Ureter (tissue), 1 donor: ENCODE measurements around the gene ERVK3-1. TPM values are rescaled to one million over a fixed set of nuclear protein-coding genes. Genes with fewer than 3 reads are reported as not detected.

Experiments used
- DNase-seq: peaks from one replicate; pipeline ENCODE4 v3.0.0-alpha.2; 2020; ENCODE audit warnings: low spot score
- total RNA-seq: library from RNA; stranded (reverse); gene quantifications from one replicate; pipeline ENCODE4 v1.2.4, GENCODE V29; 2023
- donor health status: DM: yes; HTN: yes; CAD: no.

Gene ERVK3-1
- total RNA-seq, 1 donor from 2014 or later = 38.8 TPM

DNA sequence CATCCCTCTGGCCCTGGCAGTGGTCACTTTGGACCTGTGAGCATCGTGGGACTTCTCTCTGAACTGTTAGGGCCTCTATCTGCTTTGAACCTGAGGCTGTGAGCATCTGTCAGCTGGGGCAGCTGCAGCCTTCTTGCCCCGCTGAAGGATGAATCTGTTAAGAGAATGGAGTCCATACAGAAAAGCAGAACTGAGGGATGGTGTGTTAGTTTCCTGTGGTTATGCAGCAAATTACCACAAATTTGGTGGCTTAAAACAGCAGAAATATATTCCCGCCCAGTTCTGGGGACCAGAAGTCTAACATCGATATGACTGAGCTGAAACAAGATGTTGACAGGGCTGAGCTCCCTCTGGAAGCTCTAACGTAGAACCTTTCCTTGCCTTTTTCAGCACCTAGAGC is 59.0 kb downstream of the ERVK3-1 start:
- no peak for DNase-seq

Other genes with a start within 250 kb of the ERVK3-1 start
- gene ZNF135, start 246.1 kb upstream of the ERVK3-1 start, total RNA-seq = 14.1 TPM
- gene ZSCAN18, start 207.1 kb upstream of the ERVK3-1 start, total RNA-seq = 109 TPM
- gene ZNF329, start 154.6 kb upstream of the ERVK3-1 start, total RNA-seq = 14.8 TPM
- 29.7 TPM for gene ZNF274, start 122.3 kb upstream of the ERVK3-1 start, total RNA-seq
- 46.4 TPM for gene ZNF544, start 76.5 kb upstream of the ERVK3-1 start, total RNA-seq
- 8.6 TPM for gene ZNF8, start 26.4 kb upstream of the ERVK3-1 start, total RNA-seq
- gene ZSCAN22, start 21.6 kb downstream of the ERVK3-1 start, total RNA-seq = 3.5 TPM
- gene A1BG, start 48.1 kb downstream of the ERVK3-1 start, total RNA-seq = 10.7 TPM
- 1.6 TPM for gene ZNF497, start 57.4 kb downstream of the ERVK3-1 start, total RNA-seq
- gene ZNF837, start 75.7 kb downstream of the ERVK3-1 start, total RNA-seq = 3.6 TPM
- 1,165 TPM for gene RPS5, start 81.9 kb downstream of the ERVK3-1 start, total RNA-seq
- gene RNF225, start 90.3 kb downstream of the ERVK3-1 start, total RNA-seq = 1.8 TPM
- 11.5 TPM for gene ZNF584, start 103.3 kb downstream of the ERVK3-1 start, total RNA-seq
- gene ZNF132, start 134.8 kb downstream of the ERVK3-1 start, total RNA-seq = 8.0 TPM
- gene ZNF324B, start 146.2 kb downstream of the ERVK3-1 start, total RNA-seq = 8.1 TPM
- 14.7 TPM for gene ZNF324, start 161.7 kb downstream of the ERVK3-1 start, total RNA-seq
- gene ZNF446, start 171.0 kb downstream of the ERVK3-1 start, total RNA-seq = 18.0 TPM
- 16.5 TPM for gene SLC27A5, start 206.6 kb downstream of the ERVK3-1 start, total RNA-seq
- gene ZBTB45, start 214.4 kb downstream of the ERVK3-1 start, total RNA-seq = 14.9 TPM
- gene TRIM28, start 238.7 kb downstream of the ERVK3-1 start, total RNA-seq = 329 TPM
- 137 TPM for gene CHMP2A, start 249.7 kb downstream of the ERVK3-1 start, total RNA-seq